GM12874 (cell line): Measurements from ENCODE around the gene MACROD2.

ENCODE experiments used
- TF ChIP-seq, protein P1 (sequence below): IDR thresholded peaks from 2 replicates; pipeline ENCODE4 v1.5.1; 2011; ENCODE audit warnings: low read depth, mild to moderate bottlenecking, control low read depth, low read length, moderate library complexity; ENCODE audit not compliant: insufficient read depth

The MACROD2 gene

DNA sequence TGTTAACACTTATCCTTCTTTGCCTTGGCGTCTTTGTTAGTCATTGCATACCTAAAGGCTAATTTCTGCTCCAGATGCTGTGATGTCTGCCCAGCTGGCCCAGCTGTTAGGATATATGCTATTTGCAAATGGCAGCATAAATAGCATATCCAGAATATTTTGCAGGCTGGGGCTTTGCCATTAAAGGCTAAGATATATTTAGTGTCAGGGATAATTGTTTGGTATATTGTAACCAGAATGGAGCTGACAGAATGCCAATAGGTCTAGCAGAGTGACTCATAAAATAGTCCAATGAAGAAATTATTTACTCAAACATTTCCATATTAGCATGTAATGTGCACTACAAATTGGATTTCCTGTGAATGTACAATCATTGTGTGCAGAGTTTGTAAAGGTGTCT, 926.2 kb downstream of the MACROD2 start:
- TF ChIP-seq, protein P1, sequence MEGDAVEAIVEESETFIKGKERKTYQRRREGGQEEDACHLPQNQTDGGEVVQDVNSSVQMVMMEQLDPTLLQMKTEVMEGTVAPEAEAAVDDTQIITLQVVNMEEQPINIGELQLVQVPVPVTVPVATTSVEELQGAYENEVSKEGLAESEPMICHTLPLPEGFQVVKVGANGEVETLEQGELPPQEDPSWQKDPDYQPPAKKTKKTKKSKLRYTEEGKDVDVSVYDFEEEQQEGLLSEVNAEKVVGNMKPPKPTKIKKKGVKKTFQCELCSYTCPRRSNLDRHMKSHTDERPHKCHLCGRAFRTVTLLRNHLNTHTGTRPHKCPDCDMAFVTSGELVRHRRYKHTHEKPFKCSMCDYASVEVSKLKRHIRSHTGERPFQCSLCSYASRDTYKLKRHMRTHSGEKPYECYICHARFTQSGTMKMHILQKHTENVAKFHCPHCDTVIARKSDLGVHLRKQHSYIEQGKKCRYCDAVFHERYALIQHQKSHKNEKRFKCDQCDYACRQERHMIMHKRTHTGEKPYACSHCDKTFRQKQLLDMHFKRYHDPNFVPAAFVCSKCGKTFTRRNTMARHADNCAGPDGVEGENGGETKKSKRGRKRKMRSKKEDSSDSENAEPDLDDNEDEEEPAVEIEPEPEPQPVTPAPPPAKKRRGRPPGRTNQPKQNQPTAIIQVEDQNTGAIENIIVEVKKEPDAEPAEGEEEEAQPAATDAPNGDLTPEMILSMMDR, result no peak

DNA sequence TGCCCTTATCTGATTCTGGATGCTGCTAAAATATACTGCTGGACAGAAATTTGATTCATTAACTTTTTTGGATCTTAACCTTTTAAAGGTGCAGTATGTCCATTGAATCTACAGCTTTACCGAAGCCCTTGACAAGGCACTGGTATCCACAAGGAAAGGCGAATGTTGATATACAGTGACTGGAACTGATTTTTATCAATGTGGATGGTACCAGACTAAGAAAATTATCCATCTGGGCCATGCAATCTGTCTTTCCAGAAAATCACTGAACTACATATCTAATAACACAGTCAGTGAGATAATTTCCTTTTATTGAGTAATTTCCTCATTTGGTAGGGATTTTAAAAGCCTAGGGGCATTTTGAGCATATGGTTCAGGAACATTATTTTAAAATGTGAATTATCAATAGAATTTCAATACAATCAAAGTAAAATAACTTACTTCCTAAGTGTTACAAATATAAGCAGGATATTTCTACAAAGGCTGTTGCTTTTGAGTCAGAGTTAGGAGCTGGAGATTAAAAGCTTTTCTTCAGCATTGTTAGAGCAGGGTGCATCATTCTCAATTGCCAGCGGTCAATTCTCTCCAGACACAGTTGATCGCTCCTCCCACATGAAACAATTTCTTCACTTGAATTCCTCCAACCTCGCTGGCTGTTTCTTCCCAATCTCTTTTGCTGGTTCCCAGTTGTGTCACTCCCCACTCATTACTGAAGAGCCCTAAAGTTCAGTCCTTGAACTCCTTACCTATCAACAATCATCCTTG, 927.4 kb downstream of the MACROD2 start:
- TF ChIP-seq, protein P1, result no peak

DNA sequence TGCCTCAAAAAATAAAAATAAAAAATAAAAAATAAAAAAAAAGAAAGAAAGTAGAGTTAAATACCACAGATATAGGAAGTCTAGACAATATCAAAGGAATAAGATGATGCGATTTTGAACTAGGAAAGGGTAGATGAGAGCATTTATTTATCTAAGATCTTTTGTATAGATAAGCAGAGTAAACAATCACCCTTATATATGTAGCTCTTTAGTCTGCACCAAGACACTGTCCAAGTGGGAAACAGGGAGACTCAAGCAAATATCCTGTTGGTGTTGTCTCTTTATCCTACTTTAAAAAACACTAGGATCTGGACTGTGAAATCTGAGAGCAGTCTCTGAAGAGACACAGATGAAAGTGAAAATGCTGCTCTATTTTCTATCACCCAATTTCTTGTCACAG, 929.1 kb downstream of the MACROD2 start:
- TF ChIP-seq, protein P1, result no peak

DNA sequence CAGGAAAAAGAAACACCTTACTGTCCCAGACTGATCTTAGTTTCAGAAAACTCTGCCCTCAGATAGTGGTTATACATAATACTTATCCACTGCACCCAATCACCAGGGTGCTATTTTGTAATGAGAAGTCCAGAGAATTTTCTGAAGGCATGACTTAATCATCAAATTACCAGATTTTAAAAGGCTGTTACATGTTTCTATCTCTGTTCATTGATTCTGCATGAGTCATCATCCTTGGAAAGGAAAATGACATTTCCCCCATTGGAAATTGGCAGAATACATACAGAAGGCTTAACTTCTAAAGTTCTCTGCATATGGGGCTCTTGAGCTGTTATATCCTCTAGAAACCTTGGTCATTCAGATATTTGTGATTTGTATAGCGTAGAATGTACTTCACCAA, 930.0 kb downstream of the MACROD2 start:
- TF ChIP-seq, protein P1, result no peak

DNA sequence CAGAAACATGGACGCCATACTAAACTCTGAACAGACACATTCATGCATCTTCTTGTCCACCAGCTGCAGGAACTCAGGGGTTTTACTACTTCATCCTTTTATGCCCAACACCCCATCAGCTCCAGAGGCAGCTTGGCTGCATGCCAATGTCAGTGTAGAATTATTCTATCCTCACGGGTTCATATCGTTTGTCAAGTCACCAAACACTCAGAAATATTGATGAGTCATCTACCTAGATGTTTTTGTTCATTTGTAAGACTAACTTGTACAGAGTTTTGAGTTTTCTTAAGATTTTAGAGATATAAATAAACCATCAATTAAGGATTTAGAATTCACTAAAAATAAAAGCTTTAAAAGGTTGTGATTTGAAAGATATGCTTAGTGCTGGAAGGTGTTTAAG, 932.8 kb downstream of the MACROD2 start:
- TF ChIP-seq, protein P1, result no peak

DNA sequence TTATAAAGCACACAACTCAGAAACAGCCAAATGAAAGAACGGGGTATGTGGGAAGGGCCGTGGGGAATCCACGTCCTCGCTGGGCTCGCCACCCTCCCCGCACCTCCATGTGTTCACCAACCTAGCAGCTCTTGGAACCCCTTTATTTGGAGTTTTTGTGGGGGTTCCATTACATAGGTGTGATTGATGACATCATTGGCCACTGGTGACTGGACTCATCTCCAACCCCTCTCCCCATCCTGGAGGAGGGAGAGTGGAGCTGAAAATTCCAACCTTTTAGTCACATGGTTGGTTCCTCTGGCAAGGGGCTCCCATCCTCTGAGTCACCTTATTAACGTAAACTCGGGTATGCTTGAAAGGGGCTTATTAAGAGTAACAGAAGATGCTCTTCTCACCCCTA, 934.1 kb downstream of the MACROD2 start:
- TF ChIP-seq, protein P1, result no peak

DNA sequence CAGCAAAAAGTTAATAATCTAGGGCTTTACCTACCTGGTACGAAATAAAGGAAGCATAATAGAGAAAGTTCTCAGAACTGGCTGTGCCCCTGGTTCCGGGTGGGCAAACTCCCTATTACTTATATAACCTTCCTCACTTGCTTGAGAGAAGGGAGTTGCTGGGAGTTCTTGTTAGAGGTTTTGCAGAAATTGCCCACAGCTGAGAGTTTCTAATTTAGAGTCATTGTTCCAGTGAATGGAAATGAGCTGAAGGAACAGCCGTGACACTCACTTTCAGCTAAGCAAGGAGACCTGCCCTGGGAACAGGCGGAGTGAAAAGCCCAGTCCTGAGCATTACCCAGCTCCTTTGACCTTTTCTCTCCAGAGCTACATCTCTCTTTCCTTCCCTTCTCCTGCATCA, 936.7 kb downstream of the MACROD2 start:
- TF ChIP-seq, protein P1, result no peak
